PFSK-1 (cell line): ENCODE results near the gene MATN4.

Experiments
- FOXP2 ChIP-seq: optimal IDR thresholded peaks from 2 replicates; pipeline ENCODE3; 2011; ENCODE audit warnings: borderline replicate concordance, control low read depth, inconsistent platforms; ENCODE audit not compliant: insufficient read depth; ENCODE audit errors: extremely low read length, extremely low read depth
- POLR2AphosphoS5 ChIP-seq: IDR thresholded peaks from 2 replicates; pipeline ENCODE4 v1.6.1; 2012; ENCODE audit warnings: low read depth, mild to moderate bottlenecking, control low read depth, low read length, moderate library complexity
- SIN3A ChIP-seq: IDR thresholded peaks from 2 replicates; pipeline ENCODE4 v1.6.1; 2012; ENCODE audit warnings: mild to moderate bottlenecking, low read length, moderate library complexity, borderline replicate concordance; ENCODE audit not compliant: insufficient read depth
- TAF1 ChIP-seq: IDR thresholded peaks from 2 replicates; pipeline ENCODE4 v1.6.1; 2012; ENCODE audit warnings: low read length, control low read depth, borderline replicate concordance; ENCODE audit not compliant: insufficient read depth
- TF ChIP-seq, protein P1 (sequence below), 2 experiments: IDR thresholded peaks; 2 replicates each; pipeline versions ENCODE4 v1.6.1 to v1.8.0; 2011 to 2012; ENCODE audit warnings: low read depth in 2 of 2, low read length in 2 of 2, control low read depth in 1 of 2, inconsistent platforms in 1 of 2, mild to moderate bottlenecking in 1 of 2, moderate library complexity in 1 of 2; ENCODE audit not compliant: insufficient read depth in 1 of 2

MATN4 gene

DNA sequence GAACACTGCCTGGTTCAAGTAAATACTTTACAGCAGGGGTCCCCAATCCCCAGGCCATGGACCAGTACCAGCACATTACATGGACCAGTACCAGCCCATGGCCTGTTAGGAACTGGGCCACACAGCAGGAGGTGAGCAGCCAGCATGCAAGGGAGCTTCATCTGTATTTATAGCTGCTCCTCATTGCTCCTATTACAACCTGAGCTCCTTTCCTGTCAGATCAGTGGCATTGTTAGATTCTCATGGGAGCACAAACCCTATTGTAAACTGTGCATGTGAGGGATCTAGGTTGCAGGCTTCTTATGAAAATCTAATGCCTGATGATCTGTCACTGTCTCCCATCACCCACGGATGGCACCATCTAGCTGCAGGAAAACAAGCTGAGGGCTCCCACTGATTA is 13.4 kb downstream of the MATN4 start:
- TF ChIP-seq FOXP2 (no peak), TAF1 (no peak), SIN3A (no peak), POLR2AphosphoS5 (no peak)
- TF ChIP-seq, protein P1, sequence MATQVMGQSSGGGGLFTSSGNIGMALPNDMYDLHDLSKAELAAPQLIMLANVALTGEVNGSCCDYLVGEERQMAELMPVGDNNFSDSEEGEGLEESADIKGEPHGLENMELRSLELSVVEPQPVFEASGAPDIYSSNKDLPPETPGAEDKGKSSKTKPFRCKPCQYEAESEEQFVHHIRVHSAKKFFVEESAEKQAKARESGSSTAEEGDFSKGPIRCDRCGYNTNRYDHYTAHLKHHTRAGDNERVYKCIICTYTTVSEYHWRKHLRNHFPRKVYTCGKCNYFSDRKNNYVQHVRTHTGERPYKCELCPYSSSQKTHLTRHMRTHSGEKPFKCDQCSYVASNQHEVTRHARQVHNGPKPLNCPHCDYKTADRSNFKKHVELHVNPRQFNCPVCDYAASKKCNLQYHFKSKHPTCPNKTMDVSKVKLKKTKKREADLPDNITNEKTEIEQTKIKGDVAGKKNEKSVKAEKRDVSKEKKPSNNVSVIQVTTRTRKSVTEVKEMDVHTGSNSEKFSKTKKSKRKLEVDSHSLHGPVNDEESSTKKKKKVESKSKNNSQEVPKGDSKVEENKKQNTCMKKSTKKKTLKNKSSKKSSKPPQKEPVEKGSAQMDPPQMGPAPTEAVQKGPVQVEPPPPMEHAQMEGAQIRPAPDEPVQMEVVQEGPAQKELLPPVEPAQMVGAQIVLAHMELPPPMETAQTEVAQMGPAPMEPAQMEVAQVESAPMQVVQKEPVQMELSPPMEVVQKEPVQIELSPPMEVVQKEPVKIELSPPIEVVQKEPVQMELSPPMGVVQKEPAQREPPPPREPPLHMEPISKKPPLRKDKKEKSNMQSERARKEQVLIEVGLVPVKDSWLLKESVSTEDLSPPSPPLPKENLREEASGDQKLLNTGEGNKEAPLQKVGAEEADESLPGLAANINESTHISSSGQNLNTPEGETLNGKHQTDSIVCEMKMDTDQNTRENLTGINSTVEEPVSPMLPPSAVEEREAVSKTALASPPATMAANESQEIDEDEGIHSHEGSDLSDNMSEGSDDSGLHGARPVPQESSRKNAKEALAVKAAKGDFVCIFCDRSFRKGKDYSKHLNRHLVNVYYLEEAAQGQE (IDR thresholded peaks at IDR 0.05; ENCODE audit: insufficient read depth in 1 of 2, low read depth in 2 of 2, low read length in 2 of 2) = no peak

DNA sequence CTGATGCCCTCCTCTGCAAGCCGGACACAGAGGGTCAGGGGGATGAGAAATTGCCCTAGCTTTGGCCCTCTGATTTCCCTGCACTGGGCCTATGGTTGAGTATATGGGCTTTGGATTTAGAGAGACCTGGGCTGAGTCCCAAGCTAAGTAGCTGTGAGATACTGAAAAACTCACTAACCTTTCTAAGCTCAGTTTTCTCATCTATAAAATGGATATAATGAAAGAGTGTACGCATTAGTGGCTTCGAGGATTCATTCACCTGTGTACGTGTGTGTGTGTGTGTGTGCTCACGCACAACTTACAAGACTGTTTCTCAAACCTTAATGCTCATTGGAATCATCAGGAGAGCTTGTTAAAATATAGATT is 14.1 kb downstream of the MATN4 start:
- TF ChIP-seq TAF1 (no peak), POLR2AphosphoS5 (no peak), SIN3A (no peak), FOXP2 (no peak)
- TF ChIP-seq, protein P1 (IDR thresholded peaks at IDR 0.05; ENCODE audit: insufficient read depth in 1 of 2, low read depth in 2 of 2, low read length in 2 of 2) = no peak

DNA sequence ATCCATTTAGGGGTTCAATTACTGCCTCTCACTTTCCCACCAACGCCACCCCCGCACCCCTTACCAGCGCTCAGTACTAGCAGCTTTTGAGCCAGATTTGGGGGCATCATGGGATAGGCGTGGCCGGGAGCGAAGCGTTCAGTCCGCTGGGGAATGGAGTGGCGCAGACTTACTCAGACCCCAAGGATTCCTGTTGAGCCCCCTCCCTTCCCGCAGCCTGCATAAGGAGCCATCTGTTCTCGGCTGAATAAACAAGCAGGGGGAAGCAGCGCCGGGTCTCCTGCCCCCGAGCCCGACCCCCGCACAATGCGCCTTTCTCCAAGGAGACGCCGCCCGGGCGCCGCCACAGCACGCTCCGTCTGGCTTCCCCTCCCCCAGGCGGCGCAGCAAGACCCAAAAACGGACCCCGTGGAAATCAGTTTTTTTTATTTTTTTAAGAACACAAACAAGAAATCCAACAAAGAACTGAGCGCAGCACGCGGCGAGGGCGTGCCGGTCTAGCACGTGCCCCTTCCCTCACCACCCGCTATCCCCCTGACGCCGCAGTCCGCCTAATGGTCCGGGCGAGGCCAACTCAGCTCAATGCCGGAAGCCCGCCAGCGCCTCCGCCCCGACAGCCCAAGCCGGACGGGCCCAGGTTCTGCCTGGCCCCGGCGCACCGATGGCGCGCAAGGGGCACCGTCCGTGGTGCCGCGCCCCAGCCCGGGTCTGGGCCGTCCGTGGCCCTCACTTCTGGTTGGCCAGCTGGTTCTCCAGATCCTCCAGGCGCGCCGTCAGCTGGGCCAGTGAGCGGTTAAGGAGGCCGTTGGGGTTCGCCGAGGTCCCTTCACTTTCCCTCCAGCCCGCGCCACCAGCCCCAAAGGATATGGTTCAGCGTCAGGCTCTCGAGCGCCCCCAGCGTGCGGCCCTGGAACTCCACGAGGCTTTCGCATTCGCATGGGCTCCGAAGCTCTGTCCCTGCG is 14.8 kb downstream of the MATN4 start:
- no peak for TF ChIP-seq TAF1
- no peak for TF ChIP-seq FOXP2
- no peak for TF ChIP-seq POLR2AphosphoS5
- no peak for TF ChIP-seq SIN3A
- TF ChIP-seq, protein P1 (IDR thresholded peaks at IDR 0.05; ENCODE audit: insufficient read depth in 1 of 2, low read depth in 2 of 2, low read length in 2 of 2) = no peak

DNA sequence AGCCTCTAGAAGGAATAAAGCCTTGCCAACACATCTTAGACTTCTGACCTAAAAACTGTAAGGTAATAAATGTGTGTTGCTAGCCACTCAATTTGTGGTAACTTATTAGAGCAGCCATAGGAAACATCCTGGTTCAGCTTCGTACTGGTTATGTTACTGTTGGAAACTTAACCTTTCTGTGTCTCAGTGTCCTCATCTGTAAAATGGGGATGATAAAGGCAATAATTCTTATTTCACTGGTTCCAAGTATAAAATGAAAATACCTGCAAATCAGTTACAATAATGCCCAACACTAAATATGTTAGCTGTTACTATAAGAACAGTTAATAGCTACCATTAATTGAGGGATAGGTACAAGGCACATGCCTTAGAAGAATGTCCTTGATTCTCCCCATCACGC is 15.8 kb downstream of the MATN4 start:
- TF ChIP-seq SIN3A (no peak), POLR2AphosphoS5 (no peak), TAF1 (no peak)
- TF ChIP-seq, protein P1 (IDR thresholded peaks at IDR 0.05; ENCODE audit: insufficient read depth in 1 of 2, low read depth in 2 of 2, low read length in 2 of 2) = no peak
